PFSK-1 (cell line): ENCODE results near the gene KLHL13. TPM values are rescaled to one million over a fixed set of nuclear protein-coding genes. Genes with fewer than 3 reads are reported as not detected.

ENCODE experiments used
- FOXP2 ChIP-seq: optimal IDR thresholded peaks from 2 replicates; pipeline ENCODE3; 2011; ENCODE audit warnings: borderline replicate concordance, control low read depth, inconsistent platforms; ENCODE audit not compliant: insufficient read depth; ENCODE audit errors: extremely low read length, extremely low read depth
- POLR2AphosphoS5 ChIP-seq: IDR thresholded peaks from 2 replicates; pipeline ENCODE4 v1.6.1; 2012; ENCODE audit warnings: low read depth, mild to moderate bottlenecking, control low read depth, low read length, moderate library complexity
- REST ChIP-seq, 2 experiments: IDR thresholded peaks; 2 replicates each; pipeline versions ENCODE4 v1.6.1 to v1.8.0; 2011 to 2012; ENCODE audit warnings: low read depth in 2 of 2, low read length in 2 of 2, control low read depth in 1 of 2, inconsistent platforms in 1 of 2, mild to moderate bottlenecking in 1 of 2, moderate library complexity in 1 of 2; ENCODE audit not compliant: insufficient read depth in 1 of 2
- SIN3A ChIP-seq: IDR thresholded peaks from 2 replicates; pipeline ENCODE4 v1.6.1; 2012; ENCODE audit warnings: mild to moderate bottlenecking, low read length, moderate library complexity, borderline replicate concordance; ENCODE audit not compliant: insufficient read depth
- TAF1 ChIP-seq: IDR thresholded peaks from 2 replicates; pipeline ENCODE4 v1.6.1; 2012; ENCODE audit warnings: low read length, control low read depth, borderline replicate concordance; ENCODE audit not compliant: insufficient read depth
- polyA plus RNA-seq: library from polyadenylated mRNA; unstranded; fragments of >200 nt; gene quantifications from one replicate; pipeline ENCODE4 v1.2.1, GENCODE V29; 2012; ENCODE audit warnings: low read depth, missing spikeins; ENCODE audit not compliant: insufficient read length

KLHL13 gene
- polyA plus RNA-seq = 3.6 TPM

GRCh38 chrX:118116713-118117550 lies at the start of gene KLHL13:
Gene KLHL13, minus strand, starts transcription at chrX:118116810. Its CDS starts 88,337 bp downstream, at chrX:118028473.
- no peak for TF ChIP-seq FOXP2
- TF ChIP-seq SIN3A = no peak
- no peak for TF ChIP-seq POLR2AphosphoS5
- TF ChIP-seq REST (IDR thresholded peaks at IDR 0.05; ENCODE audit: insufficient read depth in 1 of 2, low read depth in 2 of 2, low read length in 2 of 2) = no peak
- TF ChIP-seq TAF1 = no peak

GRCh38 chrX:118164138-118164537 lies 47.5 kb upstream of the KLHL13 start:
- TF ChIP-seq SIN3A (no peak), REST (IDR thresholded peaks at IDR 0.05; ENCODE audit: insufficient read depth in 1 of 2, low read depth in 2 of 2, low read length in 2 of 2) (no peak), TAF1 (no peak), FOXP2 (no peak), POLR2AphosphoS5 (no peak)

DNA sequence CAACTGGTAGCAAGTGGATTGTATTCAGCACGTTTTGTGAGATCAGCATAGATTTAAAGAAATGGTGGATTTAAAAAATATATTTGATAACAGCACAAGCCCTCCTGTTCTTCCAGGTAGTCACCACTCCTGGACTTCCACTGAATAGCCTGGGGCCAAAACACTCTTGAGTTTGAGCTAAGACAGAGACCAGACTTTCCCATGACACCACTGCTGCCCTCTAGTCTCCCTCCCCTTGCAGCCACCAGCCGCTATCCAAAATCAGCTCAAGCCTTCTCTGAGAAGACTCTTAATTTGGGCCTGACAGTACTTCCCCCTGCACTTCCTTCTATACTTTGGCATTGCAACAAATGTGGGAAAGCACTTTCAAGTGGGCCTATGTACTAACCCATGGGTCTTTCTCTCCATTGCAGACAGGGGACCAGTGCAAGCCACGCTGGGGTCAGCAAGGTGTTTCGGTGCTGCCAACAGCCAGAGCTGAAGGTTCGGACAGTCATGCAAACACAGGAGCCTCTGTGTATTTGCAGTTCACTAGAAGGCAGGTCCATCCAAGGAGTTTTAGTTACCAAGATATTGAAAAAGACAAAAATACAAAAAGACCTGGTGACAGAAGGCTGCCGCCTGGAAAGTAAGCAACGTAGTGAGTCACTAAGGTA lies 40.5 kb upstream of the KLHL13 start:
- TF ChIP-seq REST (IDR thresholded peaks at IDR 0.05; ENCODE audit: insufficient read depth in 1 of 2, low read depth in 2 of 2, low read length in 2 of 2) (no peak), TAF1 (no peak), FOXP2 (no peak), POLR2AphosphoS5 (no peak), SIN3A (no peak)

GRCh38 chrX:118156254-118156952 lies 39.8 kb upstream of the KLHL13 start:
- TF ChIP-seq REST (IDR thresholded peaks at IDR 0.05; ENCODE audit: insufficient read depth in 1 of 2, low read depth in 2 of 2, low read length in 2 of 2) = no peak
- TF ChIP-seq SIN3A = no peak
- TF ChIP-seq POLR2AphosphoS5 = no peak
- no peak for TF ChIP-seq TAF1
- TF ChIP-seq FOXP2 = no peak
